ENCODE data around the gene DIPK1C. TPM values are rescaled to one million over a fixed set of nuclear protein-coding genes. Genes with fewer than 3 reads are reported as not detected.
A peak's percentile ranks its signal among the peaks of the same experiment; 100 is the strongest.

DIPK1C gene
- polyA plus RNA-seq, 10 donors = 3.9 to 16.4 (median 9.5) TPM

DNA sequence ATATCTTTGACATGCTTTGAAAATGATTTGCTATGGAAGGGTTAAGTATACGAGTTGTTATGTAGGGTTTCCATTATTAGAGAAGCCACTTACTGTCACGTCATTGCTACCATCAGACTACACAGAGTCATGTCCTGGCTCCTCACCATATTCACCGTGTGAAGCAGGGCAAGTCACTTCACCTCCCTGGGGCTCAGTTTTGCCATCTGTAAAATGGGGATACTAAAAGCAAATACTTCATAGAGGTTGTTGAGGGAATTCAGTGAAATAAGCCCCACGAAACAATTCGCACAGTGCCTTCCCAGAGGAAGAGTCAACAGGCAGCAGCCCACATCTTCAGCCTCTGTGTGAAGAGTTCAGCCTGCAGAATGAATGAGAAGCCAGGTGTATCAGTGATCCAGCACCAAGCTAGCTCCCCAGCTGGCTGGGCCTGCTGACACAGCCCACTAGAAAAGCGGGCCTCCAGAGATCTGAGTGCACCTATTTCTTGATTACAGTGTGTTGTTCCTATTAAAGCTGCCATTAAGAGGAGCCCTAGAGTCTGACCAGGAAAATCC lies 3.4 kb downstream of the DIPK1C start:
- DNase-seq = no peak

DNA sequence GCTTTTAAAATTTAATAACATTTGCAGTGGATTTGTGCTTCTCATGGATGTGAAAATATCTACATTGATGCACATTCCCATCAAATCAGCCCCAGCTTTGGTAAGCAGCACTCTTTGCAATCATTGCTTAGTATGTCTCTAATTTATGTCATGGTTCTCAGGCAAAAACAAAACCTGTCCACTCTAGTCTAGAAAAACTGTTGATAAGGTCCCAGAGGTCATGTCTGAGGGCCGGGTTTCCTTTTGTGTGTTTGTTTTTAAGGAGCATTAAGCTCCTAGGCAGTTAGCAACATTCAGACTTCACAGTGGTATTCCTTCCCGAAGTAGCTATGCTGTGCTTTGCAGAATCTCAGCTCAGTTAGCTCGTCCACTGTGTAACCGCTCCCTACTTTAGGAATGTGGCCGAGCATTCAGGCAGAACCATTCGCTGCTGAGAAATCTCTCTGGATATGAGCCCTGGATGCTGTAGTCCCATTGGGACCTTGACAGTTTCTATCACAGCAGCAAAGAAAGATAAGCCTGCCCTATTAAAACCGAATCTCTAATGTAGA lies 4.0 kb downstream of the DIPK1C start:
- DNase-seq = no peak

DNA sequence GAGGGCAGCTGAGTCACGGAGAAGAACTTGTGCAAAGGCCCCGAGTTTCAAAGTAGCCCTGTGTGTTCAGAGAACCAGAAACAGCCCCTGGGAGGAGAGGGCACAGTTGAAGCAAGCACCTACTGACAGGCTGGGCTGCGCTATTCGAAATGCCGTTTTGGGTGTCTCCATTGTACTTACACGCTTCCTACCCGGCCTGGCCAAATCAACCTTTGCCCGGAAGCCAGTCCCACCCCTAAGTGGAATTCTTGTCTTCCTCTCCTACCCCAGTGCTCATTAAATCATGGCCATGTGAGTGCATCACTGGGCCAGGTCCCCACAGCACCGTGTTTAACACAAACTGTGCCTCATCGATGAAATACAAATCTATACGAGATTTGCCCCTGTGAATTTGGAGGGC lies 6.0 kb downstream of the DIPK1C start:
- no peak for DNase-seq

DNA sequence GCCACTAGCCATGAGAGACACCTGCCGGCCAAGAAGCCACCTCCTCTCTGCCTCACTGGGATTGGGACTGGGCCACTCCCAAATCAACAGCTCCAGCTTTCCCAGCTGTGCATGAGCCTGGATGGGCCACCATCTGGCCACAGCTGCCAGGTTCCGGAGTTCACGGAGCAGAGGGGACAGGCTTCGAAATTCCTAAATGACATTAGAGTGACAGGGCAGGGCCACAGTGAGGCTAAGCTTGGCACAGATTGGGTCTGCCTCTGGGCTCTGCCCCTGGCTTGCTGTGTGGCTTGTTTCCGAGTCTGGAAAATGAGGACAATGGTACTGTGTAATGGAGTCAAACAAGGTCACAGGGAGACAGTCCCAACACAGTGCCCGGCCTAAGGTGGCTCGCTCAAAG lies 6.5 kb downstream of the DIPK1C start:
- no peak for DNase-seq

DNA sequence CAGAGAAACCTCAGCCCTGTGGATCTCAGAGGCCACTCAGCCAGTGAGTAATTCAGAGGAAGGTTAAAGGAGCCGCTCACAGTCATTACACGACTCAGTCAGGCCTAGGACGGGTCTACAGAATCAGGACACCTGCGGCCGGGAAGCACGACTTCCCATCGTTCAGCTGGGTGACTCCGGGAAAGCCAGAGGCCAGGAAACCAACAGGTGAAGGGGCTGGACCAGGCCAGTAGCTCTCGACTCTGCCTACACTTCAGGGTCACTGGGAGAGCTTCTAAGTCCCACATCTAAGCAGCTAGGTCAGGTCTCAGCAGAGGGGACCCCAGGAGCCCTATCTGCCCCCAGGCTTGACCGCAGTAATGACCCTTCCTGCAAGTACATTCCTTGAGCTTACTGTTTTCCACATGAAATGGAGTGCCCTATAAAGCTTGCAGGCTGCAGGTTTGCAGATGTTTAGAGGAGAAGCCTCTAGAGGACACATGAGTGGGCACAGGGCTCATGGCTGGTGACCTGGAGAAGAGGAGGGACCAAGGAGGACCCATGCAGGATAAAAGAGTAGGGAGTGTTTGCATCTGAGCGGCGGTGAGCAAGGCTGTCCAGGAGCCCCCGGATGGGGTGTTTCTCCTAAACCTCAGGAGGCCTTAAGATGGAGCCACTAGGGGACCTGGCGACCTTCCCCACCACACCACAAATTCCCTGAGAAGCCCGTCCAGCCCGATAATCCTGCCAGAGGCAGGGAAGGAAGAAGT lies 9.5 kb downstream of the DIPK1C start:
- no peak for DNase-seq

DNA sequence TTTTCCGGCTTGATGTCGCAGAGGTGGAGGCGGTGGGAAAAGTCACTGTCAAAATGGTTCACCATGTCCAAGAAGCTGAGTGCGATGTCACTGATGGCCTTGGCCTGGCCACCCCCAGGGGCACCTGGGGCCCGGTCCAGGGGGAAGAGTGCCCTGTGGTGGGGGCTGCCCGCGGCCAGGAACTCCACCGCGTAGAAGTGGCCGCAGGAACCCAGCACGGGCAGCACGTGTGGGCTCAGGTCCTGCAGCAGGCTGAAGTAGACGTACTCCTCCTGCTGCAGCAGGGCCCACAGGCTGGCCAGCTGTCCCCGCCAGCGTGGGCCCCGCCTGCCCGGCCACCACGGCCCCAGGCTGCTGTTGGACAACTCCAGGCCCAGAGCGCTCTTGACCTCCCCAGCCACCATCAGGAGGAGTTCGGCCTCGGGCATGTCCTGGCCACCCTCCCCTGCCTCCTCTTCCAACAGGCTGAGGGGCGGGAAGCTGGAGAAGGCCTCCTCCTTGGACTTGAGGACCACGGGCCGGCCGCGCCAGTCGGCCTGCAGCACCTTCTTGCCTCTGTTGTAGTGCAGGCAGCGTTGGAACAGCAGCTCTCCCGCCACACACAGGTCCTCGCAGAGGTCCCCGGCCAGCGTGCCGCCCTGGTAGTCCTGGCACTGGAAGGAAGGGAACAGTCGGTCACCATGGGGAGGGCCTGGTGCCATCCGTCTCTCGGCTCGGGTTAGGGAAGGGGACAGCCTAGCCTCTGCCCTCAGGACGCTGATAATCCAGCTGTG lies 10.3 kb downstream of the DIPK1C start:
- no peak for DNase-seq

DNA sequence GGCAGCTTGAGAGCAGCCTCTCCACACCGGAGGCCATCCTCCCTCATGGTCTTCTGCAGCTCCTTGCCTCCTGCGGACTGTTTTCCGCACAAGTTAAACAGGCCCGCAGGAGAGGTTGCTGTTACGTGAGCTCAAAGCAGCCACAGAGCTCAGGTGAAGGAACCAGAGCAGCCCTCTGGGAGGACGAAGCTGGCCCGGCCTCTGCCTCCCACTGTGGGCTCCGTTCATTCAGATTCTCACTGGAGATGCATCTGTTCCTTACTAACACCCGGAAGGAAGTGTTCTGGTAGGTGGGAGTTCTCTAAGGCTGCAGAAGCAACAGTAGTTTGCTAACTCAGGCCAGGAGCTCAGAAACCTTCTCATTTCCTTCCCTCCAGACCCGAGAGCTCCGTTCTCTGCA lies 10.9 kb downstream of the DIPK1C start:
- DNase-seq = no peak

DNA sequence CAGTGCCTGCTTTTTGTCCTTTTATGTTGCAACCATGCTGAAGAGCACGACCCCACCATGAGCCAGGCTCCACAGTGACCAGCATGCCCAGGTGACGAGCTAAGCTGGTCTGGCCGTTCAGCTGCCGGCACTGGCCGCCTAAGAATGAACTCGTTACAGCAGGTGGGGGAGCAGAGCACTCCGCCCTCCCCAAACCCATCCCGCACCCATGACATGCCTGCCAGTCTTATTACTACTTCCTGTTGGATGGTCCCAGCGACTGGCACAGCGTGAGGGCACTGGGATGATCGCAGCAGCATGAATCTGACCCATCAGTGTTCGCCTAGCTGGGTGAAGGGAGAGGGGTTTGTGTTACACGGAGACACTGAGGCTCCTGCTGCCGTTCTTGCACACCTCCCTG lies 11.5 kb downstream of the DIPK1C start:
- no peak for DNase-seq

DNA sequence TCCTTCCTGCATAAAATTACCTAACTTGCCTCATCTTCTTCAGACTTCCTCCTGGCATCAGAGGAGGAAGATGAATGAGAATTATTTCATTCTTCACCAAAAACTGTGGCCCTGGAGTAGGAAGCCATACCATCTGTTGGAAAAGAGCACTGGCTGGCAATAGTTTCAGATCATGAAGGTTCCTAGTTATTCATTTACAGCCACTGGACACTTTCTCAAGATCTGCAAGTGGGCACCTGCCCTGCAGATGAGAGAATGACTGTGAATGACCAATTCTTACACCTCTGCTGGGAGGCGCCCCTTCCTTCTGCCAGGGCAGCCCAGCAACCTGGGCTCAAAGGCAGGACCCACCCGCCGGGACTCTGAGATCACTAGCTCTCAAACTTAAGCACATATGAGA lies 13.0 kb downstream of the DIPK1C start:
- DNase-seq = no peak

DNA sequence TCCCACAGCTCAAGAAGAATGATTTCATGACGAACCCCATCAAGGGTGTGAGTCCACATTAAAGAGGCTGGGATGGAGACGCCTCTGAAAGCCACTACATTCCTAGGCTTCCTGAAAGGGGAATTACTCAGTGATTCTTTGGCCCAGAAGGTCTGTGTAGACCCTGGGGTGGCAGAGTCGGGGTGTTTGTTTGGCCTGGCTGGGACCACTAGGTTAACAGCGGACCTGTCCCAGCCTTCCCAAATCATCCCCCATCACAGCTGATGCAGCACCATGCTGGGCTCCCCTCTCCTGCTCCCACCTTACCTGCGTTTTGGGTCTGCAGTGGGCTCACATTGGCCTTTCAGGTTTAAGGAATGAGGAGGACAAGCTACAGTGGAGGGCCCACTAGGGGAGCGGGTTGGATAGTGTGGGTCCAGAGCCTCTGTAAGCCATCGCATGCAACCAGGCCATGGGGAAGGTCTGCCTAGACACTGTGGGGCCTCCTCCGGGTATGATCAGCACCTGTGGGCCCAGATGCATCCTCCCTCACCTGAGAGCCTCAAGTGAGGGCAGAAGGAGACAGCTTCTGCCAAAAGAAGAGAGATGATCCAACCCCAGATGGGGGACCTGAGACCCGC lies 16.2 kb downstream of the DIPK1C start:
- no peak for DNase-seq

DNA sequence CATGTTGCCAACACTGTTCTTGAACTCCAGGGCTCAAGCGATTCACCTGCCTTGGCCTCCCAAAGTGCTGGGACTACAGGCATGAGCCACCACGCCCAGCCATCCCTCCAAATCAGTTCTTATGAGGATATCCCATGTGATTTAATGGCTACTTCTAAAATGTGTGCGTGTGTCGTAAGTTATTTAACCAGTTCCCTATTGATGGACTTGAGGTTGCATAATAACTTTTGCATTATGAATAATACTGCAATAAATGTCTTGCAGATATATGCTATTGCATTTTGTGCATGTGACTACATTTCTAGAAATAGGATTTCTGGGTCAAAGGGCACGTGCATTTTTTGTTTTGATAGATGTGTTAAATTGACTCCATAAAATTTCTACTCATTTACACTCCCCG lies 19.0 kb downstream of the DIPK1C start:
- DNase-seq = no peak

DNA sequence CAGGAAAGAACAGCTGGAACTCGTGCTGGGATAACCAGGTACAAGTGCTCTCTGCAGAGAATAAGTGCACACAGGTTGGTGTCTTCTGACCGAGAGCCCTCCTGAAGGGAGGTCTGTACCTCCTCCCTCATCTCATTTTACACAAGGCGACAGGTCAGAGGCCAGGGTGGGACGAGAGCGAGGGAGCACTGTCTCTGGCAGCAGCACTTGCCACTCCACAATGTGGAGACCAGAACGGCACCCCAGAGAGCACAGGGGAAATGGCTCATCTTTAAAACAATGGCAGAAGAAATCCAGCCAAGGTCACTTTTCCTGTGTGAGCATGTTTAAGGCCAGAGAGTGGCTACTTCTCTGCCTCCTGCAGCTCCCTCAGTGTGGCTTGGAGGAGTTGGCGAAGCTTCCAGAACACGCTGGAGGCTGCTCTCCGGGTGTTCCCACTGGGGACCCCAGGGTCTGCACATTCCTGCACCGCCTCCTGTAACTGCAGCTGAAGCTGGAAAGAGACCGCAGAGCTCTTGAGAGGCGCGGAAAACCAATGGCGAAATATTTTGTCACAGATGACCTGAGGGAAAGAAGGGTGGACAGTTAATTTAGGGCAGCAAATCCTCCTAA lies 20.8 kb downstream of the DIPK1C start:
- peak in 1 of 3 donors; percentile 61 for DNase-seq

DNA sequence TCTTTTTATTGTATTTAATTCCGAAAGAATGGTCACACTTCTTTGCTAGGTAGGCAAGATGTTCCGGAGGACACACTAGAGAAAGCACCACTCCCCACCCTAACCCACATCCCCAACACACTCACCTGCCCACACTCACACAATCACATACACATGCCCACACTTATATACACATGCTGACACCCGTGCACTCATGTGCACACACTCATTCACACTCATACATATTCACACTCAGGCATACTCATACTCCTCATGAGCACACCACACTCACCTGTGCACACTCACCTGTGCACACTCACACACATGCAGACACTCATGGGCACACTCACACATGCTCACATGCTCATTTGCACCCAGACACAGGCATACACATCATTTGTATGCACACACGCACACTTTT lies 21.4 kb downstream of the DIPK1C start:
- DNase-seq = no peak

DNA sequence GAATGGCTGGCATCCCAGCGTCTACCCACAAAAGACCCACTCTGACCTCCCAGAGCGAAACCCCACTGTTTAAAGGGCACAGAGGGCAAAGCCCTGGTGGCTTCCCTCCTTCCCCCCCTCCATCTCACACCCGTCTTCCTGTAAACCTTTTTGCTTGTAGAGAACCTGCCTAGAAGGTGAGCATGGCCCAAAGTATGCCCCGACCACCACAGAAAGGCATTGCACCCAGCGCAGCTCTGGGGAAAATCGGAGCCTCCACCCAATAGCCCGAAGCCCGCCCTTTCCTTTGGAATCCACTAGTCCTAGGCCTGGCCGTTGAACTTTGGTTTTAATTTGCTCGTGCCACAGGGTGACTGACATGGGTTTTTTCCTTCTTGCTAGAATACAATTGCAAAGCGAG lies 22.6 kb downstream of the DIPK1C start:
- no peak for DNase-seq

DNA sequence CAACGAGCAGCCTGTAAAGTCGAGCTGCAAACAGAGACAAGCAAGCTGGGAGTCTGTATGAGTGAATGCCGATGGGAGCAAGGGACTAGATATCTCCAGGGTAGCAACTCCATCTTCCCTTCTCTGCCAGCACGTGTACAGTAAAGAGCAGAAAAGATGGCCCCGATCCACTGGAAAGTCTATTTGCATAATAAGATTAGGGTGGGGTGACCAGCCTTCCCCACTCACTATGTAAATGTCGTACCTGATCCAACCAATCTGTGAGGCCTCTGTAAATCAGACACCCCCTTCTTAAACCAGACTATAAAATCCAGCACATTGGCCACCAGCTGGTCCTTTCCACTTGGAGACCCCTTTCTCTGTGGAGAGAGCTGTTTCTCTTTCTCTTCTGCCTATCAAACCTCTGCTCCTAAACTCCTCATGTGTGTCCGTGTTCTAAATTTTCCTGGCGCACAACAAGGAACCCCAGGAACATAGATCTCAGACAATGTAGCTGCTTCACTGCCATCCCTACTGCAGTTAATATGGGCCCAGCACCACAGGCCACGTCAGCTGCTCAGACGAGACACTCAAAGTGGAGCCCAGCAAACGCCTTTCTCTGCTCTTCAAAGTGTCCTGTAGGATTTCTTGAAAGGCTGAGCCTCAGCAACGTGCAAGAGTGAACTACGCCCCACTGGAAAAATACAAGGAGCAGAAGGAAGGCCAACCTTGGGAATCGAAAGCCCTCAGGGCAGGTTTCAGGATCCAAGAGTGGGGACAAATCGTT lies 26.1 kb downstream of the DIPK1C start:
- DNase-seq = no peak

DNA sequence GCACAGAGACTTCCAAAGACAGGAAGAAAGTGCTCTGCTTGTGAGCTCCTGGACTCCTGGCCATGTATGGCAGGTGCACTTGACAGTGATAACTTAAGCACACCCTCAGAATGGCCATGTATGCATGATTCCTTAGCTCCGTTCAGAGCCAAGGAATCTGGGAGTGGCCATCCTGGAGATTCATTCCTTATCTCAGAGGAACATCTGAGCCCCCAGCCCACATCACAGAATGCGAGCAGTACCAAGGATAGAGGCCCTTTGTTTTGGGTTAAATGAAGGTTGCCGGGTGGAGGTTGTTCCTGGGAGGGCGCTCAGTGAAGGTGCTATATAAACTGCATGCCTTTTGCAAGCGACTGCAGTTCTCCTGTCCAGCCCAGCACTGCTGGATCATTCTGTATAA lies 26.9 kb downstream of the DIPK1C start:
- DNase-seq = no peak

DNA sequence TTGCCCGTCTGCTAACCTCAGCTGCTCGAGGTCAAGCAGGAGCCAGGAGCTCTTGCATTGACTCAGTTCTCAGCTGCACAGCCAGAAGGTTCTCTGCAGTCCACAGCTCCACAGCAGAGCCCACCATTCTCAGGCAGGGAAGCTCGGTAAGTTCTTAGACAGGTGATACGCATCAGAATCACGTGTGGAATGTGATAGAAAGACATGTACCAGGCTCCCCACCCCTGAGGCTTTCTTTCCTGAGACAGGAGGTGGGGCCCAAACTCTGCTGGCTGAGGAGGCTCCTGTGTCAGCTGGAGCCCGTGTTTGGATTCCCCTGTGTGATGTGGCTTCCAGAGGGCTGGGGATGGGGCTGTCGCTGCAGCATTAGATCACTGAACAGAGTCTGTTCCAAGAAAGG lies 28.0 kb downstream of the DIPK1C start:
- no peak for DNase-seq

DNA sequence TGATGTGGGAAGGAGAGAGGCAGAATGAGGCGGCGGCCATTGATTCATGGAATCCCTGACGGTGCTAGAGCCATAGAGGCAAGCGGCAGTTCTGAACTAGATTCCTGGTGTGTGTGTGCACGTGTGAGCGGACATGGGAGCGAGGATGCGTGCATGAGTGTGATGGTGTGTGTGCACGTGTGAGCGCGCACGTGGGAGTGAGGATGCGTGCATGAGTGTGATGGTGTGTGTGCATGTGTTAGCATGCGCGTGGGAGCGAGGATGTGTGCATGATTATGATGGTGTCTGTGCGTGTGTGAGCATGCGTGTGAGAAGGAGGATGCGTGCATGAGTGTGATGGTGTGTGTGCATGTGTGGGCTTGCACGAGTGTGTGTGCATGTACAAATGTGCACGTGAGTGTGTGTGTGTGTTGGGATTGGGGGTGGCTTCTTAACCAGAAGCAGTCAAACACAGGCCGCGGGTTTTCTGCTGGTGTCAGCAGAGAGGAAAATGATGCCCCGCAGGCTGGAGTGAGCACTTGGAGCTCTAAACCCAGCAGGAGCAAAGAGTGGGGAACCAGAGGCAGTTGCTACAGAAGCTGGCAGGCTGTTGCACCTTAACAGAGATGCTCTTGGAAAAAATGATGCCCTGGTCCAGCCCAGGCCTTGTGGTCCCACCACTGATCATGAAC lies 29.5 kb downstream of the DIPK1C start:
- DNase-seq = no peak

DNA sequence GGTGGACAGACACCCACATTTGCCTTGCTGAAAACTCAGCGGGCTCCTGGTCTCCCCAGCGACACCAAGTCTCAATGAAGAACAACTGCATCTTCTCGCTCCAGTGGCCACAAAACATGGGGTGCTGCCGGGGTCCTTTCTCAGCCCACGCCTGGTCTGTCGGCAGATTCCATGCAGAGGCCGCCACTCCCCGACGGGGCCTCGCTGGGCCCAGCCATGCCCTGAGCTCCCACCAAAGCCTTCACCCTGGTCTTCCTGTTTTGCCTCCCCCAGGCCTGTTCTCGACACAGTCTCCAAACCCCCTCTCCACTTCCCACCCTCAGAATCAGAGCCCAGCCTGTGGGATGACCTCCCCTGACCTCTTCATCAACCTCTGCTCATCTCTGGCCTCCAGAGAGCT lies 31.2 kb downstream of the DIPK1C start:
- no peak for DNase-seq

DNA sequence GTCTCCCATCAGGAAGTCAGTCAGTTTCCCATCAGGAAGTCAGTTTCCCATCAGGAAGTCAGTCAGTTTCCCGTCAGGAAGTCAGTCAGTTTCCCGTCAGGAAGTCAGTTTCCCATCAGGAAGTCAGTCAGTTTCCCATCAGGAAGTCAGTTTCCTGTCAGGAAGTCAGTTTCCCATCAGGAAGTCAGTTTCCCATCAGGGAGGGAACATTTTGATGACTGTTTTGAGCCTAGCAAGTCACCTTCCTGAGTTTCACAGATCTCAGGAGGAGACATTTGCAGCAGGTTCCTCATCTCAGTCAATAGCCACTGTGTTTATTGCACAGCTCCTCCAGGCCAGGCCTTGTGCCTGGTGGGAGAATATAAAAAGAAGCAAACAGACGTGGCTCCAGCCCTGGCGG lies 31.9 kb downstream of the DIPK1C start:
- DNase-seq = no peak

DNA sequence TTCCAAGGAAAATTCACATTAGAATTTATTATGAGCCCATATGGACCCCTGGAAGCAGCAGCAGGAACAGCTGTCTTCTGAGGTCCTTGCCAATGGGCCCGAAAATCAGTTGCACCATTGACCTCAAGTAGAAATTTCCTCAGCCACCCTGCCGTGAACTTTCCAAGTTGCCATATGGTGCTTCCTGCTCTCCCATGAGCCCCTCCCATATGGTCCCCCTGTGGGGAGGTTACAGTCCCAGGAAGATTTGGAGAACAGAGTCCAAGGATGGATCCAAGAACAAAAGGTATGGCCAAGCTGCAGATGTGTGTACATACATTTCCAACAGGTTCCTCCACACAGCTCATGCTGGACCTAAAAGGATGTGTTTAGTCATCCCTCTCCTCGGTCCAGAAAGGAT lies 34.6 kb downstream of the DIPK1C start:
- peak in 2 of 3 donors; percentile 30 to 78 for DNase-seq
